Prostate gland (tissue), 2 donors: ENCODE data around the gene GOLGA6B.
"Not testable (repeated sequence)": the region's sequence is repeated elsewhere in the genome, so short reads cannot be mapped to it uniquely, and the experiment has no call there.

ENCODE experiments used
- POLR2A ChIP-seq: fragments of 450-650 bp; IDR thresholded peaks from one replicate; pipeline ENCODE4 v1.6.1; 2016; ENCODE audit warnings: antibody characterized with exemption, mild to moderate bottlenecking
- TF ChIP-seq, protein P1 (sequence below), 4 experiments: fragments of 200-600 bp in 2 of 4; fragments of 450-650 bp in 2 of 4; sonication (generic) in 2 of 4; IDR thresholded peaks; 1 replicate in 3 of 4; 2 replicates in 1 of 4; pipeline ENCODE4 v1.5.1; 2016 to 2019; ENCODE audit warnings: antibody characterized with exemption in 4 of 4, mild to moderate bottlenecking in 2 of 4, moderate library complexity in 2 of 4

GRCh38 chr15:72663931-72664330, 9.4 kb downstream of the GOLGA6B start:
- TF ChIP-seq, protein P1, sequence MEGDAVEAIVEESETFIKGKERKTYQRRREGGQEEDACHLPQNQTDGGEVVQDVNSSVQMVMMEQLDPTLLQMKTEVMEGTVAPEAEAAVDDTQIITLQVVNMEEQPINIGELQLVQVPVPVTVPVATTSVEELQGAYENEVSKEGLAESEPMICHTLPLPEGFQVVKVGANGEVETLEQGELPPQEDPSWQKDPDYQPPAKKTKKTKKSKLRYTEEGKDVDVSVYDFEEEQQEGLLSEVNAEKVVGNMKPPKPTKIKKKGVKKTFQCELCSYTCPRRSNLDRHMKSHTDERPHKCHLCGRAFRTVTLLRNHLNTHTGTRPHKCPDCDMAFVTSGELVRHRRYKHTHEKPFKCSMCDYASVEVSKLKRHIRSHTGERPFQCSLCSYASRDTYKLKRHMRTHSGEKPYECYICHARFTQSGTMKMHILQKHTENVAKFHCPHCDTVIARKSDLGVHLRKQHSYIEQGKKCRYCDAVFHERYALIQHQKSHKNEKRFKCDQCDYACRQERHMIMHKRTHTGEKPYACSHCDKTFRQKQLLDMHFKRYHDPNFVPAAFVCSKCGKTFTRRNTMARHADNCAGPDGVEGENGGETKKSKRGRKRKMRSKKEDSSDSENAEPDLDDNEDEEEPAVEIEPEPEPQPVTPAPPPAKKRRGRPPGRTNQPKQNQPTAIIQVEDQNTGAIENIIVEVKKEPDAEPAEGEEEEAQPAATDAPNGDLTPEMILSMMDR (IDR thresholded peaks at IDR 0.05), result not testable (repeated sequence)
- not testable (repeated sequence) for TF ChIP-seq POLR2A
